Fibroblast of lung (primary cell): Measurements from ENCODE around the gene INTS2. TPM values are rescaled to one million over a fixed set of nuclear protein-coding genes. Genes with fewer than 3 reads are reported as not detected.
"Not testable (repeated sequence)": the region's sequence is repeated elsewhere in the genome, so short reads cannot be mapped to it uniquely, and the experiment has no call there.

Experiments used
- DNase-seq, 2 donors: peaks; one replicate each; pipeline versions ENCODE4 v3.0.0 to v3.0.0-alpha.2; 2010; ENCODE audit warnings: low read depth in 2 of 2
- H2AFZ ChIP-seq: 2 replicates; pipeline ENCODE4 v1.5.1; 2012; ENCODE audit warnings: low read length, control low read depth, inconsistent platforms
- H3K27ac ChIP-seq: 2 replicates; pipeline ENCODE4 v1.5.1; 2011; ENCODE audit warnings: low read length, control low read depth; ENCODE audit not compliant: insufficient read depth
- H3K27me3 ChIP-seq: 2 replicates; pipeline ENCODE4 v1.5.1; 2011; ENCODE audit warnings: mild to moderate bottlenecking, low read length; ENCODE audit not compliant: control insufficient read depth, insufficient read depth
- H3K36me3 ChIP-seq: 2 replicates; pipeline ENCODE4 v1.5.1; 2011; ENCODE audit warnings: low read length; ENCODE audit not compliant: control insufficient read depth, insufficient read depth
- H3K4me1 ChIP-seq: 2 replicates; pipeline ENCODE4 v1.5.1; 2011; ENCODE audit warnings: low read length; ENCODE audit not compliant: control insufficient read depth, insufficient read depth; ENCODE audit errors: extremely low read depth
- H3K4me2 ChIP-seq: 2 replicates; pipeline ENCODE4 v1.5.1; 2011; ENCODE audit warnings: low read length, control low read depth; ENCODE audit not compliant: insufficient read depth; ENCODE audit errors: extremely low read depth
- H3K4me3 ChIP-seq, 4 experiments: fragments of 200-600 bp in 1 of 4; sonication (generic) in 1 of 4; replicated peaks in 1 of 4; 2 replicates each; pipeline ENCODE4 v1.5.1; 2011 to 2016; ENCODE audit warnings: low read length in 4 of 4, low read depth in 3 of 4, mild to moderate bottlenecking in 3 of 4, control low read depth in 2 of 4, inconsistent platforms in 1 of 4, mixed read lengths in 1 of 4; ENCODE audit not compliant: insufficient read depth in 1 of 4; ENCODE audit errors: control extremely low read depth in 1 of 4
- H3K79me2 ChIP-seq: 2 replicates; pipeline ENCODE4 v1.5.1; 2012; ENCODE audit warnings: mild to moderate bottlenecking, low read length, inconsistent platforms; ENCODE audit not compliant: control insufficient read depth, insufficient read depth
- H3K9ac ChIP-seq: 2 replicates; pipeline ENCODE4 v1.5.1; 2011; ENCODE audit warnings: mild to moderate bottlenecking, low read length, control low read depth; ENCODE audit not compliant: insufficient read depth
- H3K9me3 ChIP-seq: 2 replicates; pipeline ENCODE4 v1.5.1; 2012; ENCODE audit warnings: low read depth, low read length; ENCODE audit not compliant: control insufficient read depth, insufficient read depth
- H4K20me1 ChIP-seq: 2 replicates; pipeline ENCODE4 v1.5.1; 2011; ENCODE audit warnings: low read length; ENCODE audit not compliant: control insufficient read depth, insufficient read depth; ENCODE audit errors: extremely low read depth
- CTCF ChIP-seq, 2 donors: IDR thresholded peaks in 1 of 2; conservative IDR thresholded peaks in 1 of 2; 1 replicate in 1 of 2; 2 replicates in 1 of 2; pipeline ENCODE4 v1.5.1; 2011 to 2012; ENCODE audit warnings: low read length in 2 of 2, control low read depth in 1 of 2, inconsistent platforms in 1 of 2, low read depth in 1 of 2, mild to moderate bottlenecking in 1 of 2
- EZH2 ChIP-seq: IDR thresholded peaks from 2 replicates; pipeline ENCODE4 v1.5.1; 2012; ENCODE audit warnings: low read length, control low read depth, mild to moderate bottlenecking; ENCODE audit errors: missing control alignments
- polyA plus RNA-seq, 2 donors: library from polyadenylated mRNA; depleted of rRNA in 1 of 2; stranded (reverse) in 1 of 2; unstranded in 1 of 2; fragments of >200 nt; gene quantifications; 2 replicates each; pipeline ENCODE4 v1.2.1, GENCODE V29; 2011 to 2012; ENCODE audit warnings: missing spikeins in 1 of 2
- total RNA-seq: library from RNA; depleted of rRNA; stranded (reverse); fragments of >200 nt; gene quantifications from 2 replicates; pipeline ENCODE4 v1.2.1, GENCODE V29; 2014

The INTS2 gene
- total and polyA plus RNA-seq, 2 donors (not counting 1 experiment from before 2014, with no cell fraction given) = 9.3 to 16.0 TPM

- TF ChIP-seq CTCF (conservative IDR thresholded peaks at IDR 0.05 in 1 of 2, IDR thresholded peaks at IDR 0.05 in 1 of 2; ENCODE audit: low read depth in 1 of 2, low read length in 2 of 2) = no peak
- TF ChIP-seq EZH2 = no peak
- Histone ChIP-seq H3K9ac (peak overlapping the region; percentile 29), H3K27me3 (no peaks in the 10 kb centered on the region), H3K4me2 (peak overlapping the region; percentile 77), H3K9me3 (no peaks in the 10 kb centered on the region), H2AFZ (peak overlapping the region; percentile 71), H3K36me3 (no peaks in the 10 kb centered on the region), H4K20me1 (no peaks in the 10 kb centered on the region), H3K27ac (peak overlapping the region; percentile 91), H3K4me1 (peaks cover 9% of the 10 kb centered on the region), H3K4me3 (peak overlapping the region; percentile 79 to 99 (median 97)), H3K79me2 (peaks cover 19% of the 10 kb centered on the region)
- DNase-seq = no peak
These were observed 64.0 kb downstream of the INTS2 start for GRCh38 chr17:61863801-61864126.

- TF ChIP-seq EZH2 (no peak), CTCF (conservative IDR thresholded peaks at IDR 0.05 in 1 of 2, IDR thresholded peaks at IDR 0.05 in 1 of 2; ENCODE audit: low read depth in 1 of 2, low read length in 2 of 2) (no peak)
- Histone ChIP-seq H3K4me1 (peaks cover 9% of the 10 kb centered on the region), H3K79me2 (peaks cover 19% of the 10 kb centered on the region), H3K9ac (peak within 1 kb of the TSS; percentile 80), H3K4me2 (peak within 1 kb of the TSS; percentile 77), H3K27me3 (no peaks in the 10 kb centered on the region), H3K36me3 (no peaks in the 10 kb centered on the region), H3K4me3 (peak within 1 kb of the TSS; percentile 79 to 99 (median 97)), H3K9me3 (no peaks in the 10 kb centered on the region), H3K27ac (peak within 1 kb of the TSS; percentile 91), H4K20me1 (no peaks in the 10 kb centered on the region), H2AFZ (peak within 1 kb of the TSS; percentile 98)
- peak; percentile 93 to 95 for DNase-seq
These were observed 64.6 kb downstream of the INTS2 start, which contains the start of gene BRIP1 for GRCh38 chr17:61862975-61863800. BRIP1 (minus strand) TSS chr17:61863528; CDS start chr17:61861539, 1,989 bp downstream.

GRCh38 chr17:61862105-61862574 lies 65.6 kb downstream of the INTS2 start:
- H3K36me3 ChIP-seq = no peaks in the 10 kb centered on the region
- H3K4me3 ChIP-seq = peak overlapping the region; percentile 79 to 99 (median 97)
- peak overlapping the region; percentile 29 for H3K9ac ChIP-seq
- no peaks in the 10 kb centered on the region for H4K20me1 ChIP-seq
- H3K4me1 ChIP-seq = peaks cover 9% of the 10 kb centered on the region
- TF ChIP-seq CTCF (conservative IDR thresholded peaks at IDR 0.05 in 1 of 2, IDR thresholded peaks at IDR 0.05 in 1 of 2; ENCODE audit: low read depth in 1 of 2, low read length in 2 of 2) (no peak), EZH2 (no peak)
- H3K27me3 ChIP-seq = no peaks in the 10 kb centered on the region
- peaks cover 19% of the 10 kb centered on the region for H3K79me2 ChIP-seq
- peak overlapping the region; percentile 38 for H3K27ac ChIP-seq
- no peaks in the 10 kb centered on the region for H3K9me3 ChIP-seq
- peak overlapping the region; percentile 98 for H2AFZ ChIP-seq
- peak; percentile 39 to 57 for DNase-seq
- H3K4me2 ChIP-seq = peak overlapping the region; percentile 64

- H4K20me1 ChIP-seq, H3K9ac ChIP-seq, H2AFZ ChIP-seq, H3K4me3 ChIP-seq, H3K36me3 ChIP-seq, H3K4me2 ChIP-seq, H3K9me3 ChIP-seq, H3K4me1 ChIP-seq, H3K27me3 ChIP-seq, H3K27ac ChIP-seq: not testable (repeated sequence)
- DNase-seq = peak in 1 of 2 donors; percentile 25
- H3K79me2 ChIP-seq = peaks cover 19% of the 10 kb centered on the region
These were observed 67.4 kb downstream of the INTS2 start for GRCh38 chr17:61860397-61860796.
